SK-N-SH treated with all-trans-retinoic acid at 6 μM for 48 hours (cell line): ENCODE measurements around the gene PADI3.
A peak's percentile ranks its signal among the peaks of the same experiment; 100 is the strongest.

Source experiments
- ATAC-seq: fragments of 200-7000 bp; cut with Tn5 transposase; 3 replicates; pipeline ENCODE4 v1.9.1; 2020; ENCODE audit warnings: mild to moderate bottlenecking, moderate library complexity
- ARNTL ChIP-seq: fragments of 450-650 bp; formaldehyde crosslinking; IDR thresholded peaks from 2 replicates; pipeline ENCODE4 v1.5.0; 2020; ENCODE audit warnings: low read depth, mild to moderate bottlenecking, moderate library complexity, borderline replicate concordance
- BACH2 ChIP-seq: fragments of 250-450 bp; sonication (Bioruptor Pico); IDR thresholded peaks from 2 replicates; pipeline ENCODE4 v1.9.0; 2021; ENCODE audit warnings: mild to moderate bottlenecking, borderline replicate concordance
- CREB5 ChIP-seq: fragments of 250-450 bp; sonication (Bioruptor Pico); IDR thresholded peaks from 2 replicates; pipeline ENCODE4 v1.5.1; 2020; ENCODE audit warnings: low read depth, mild to moderate bottlenecking, moderate library complexity
- CSDC2 ChIP-seq: fragments of 250-450 bp; sonication (Bioruptor Pico); IDR thresholded peaks from 2 replicates; pipeline ENCODE4 v1.5.0; 2020; ENCODE audit warnings: mild to moderate bottlenecking, moderate library complexity
- CSRNP3 ChIP-seq: fragments of 250-450 bp; sonication (Bioruptor Pico); IDR thresholded peaks from 2 replicates; pipeline ENCODE4 v1.5.1; 2021; ENCODE audit warnings: mild to moderate bottlenecking, moderate library complexity
- ESRRG ChIP-seq: fragments of 250-450 bp; sonication (Bioruptor Pico); IDR thresholded peaks from 2 replicates; pipeline ENCODE4 v1.6.1; 2021; ENCODE audit warnings: mild to moderate bottlenecking
- GLIS3 ChIP-seq: fragments of 250-450 bp; sonication (Bioruptor Pico); IDR thresholded peaks from 2 replicates; pipeline ENCODE4 v1.5.0; 2020; ENCODE audit warnings: mild to moderate bottlenecking, moderate library complexity
- ISL1 ChIP-seq: fragments of 250-450 bp; sonication (Bioruptor Pico); IDR thresholded peaks from 2 replicates; pipeline ENCODE4 v2.1.2; 2022; ENCODE audit warnings: mild to moderate bottlenecking, moderate library complexity
- OSR1 ChIP-seq: fragments of 250-450 bp; sonication (Bioruptor Pico); IDR thresholded peaks from 2 replicates; pipeline ENCODE4 v1.8.0; 2022; ENCODE audit warnings: moderate library complexity, mild to moderate bottlenecking, inconsistent platforms
- PATZ1 ChIP-seq: fragments of 250-450 bp; sonication (Bioruptor Pico); IDR thresholded peaks from 2 replicates; pipeline ENCODE4 v1.8.0; 2020; ENCODE audit warnings: mild to moderate bottlenecking, moderate library complexity, borderline replicate concordance
- POU6F1 ChIP-seq: fragments of 250-450 bp; sonication (Bioruptor Pico); IDR thresholded peaks from 2 replicates; pipeline ENCODE4 v1.8.0; 2021; ENCODE audit warnings: low read depth, mild to moderate bottlenecking, moderate library complexity, borderline replicate concordance
- PPARA ChIP-seq: fragments of 250-450 bp; sonication (Bioruptor Pico); IDR thresholded peaks from 2 replicates; pipeline ENCODE4 v1.5.0; 2020; ENCODE audit warnings: mild to moderate bottlenecking, borderline replicate concordance
- RARB ChIP-seq: fragments of 250-450 bp; sonication (Bioruptor Pico); IDR thresholded peaks from 2 replicates; pipeline ENCODE4 v1.8.0; 2021; ENCODE audit warnings: mild to moderate bottlenecking, moderate library complexity
- SNAI2 ChIP-seq: fragments of 250-450 bp; sonication (Bioruptor Pico); IDR thresholded peaks from 2 replicates; pipeline ENCODE4 v1.5.0; 2020; ENCODE audit warnings: mild to moderate bottlenecking, moderate library complexity
- TCF4 ChIP-seq: fragments of 250-450 bp; sonication (Bioruptor Pico); IDR thresholded peaks from 2 replicates; pipeline ENCODE4 v1.8.0; 2021; ENCODE audit warnings: mild to moderate bottlenecking, moderate library complexity, borderline replicate concordance
- TOX ChIP-seq: fragments of 250-450 bp; sonication (Bioruptor Pico); IDR thresholded peaks from 2 replicates; pipeline ENCODE4 v1.8.0; 2021; ENCODE audit warnings: mild to moderate bottlenecking, moderate library complexity, borderline replicate concordance
- TSHZ2 ChIP-seq: fragments of 250-450 bp; sonication (Bioruptor Pico); IDR thresholded peaks from 2 replicates; pipeline ENCODE4 v1.5.0; 2020; ENCODE audit warnings: mild to moderate bottlenecking, moderate library complexity
- ZC3H10 ChIP-seq: fragments of 250-450 bp; sonication (Bioruptor Pico); IDR thresholded peaks from 2 replicates; pipeline ENCODE4 v1.5.1; 2021; ENCODE audit warnings: mild to moderate bottlenecking, moderate library complexity
- ZFP3 ChIP-seq: fragments of 250-450 bp; sonication (Bioruptor Pico); IDR thresholded peaks from 2 replicates; pipeline ENCODE4 v1.5.0; 2020; ENCODE audit warnings: mild to moderate bottlenecking, moderate library complexity
- ZFP30 ChIP-seq: fragments of 450-650 bp; formaldehyde crosslinking; IDR thresholded peaks from 2 replicates; pipeline ENCODE4 v1.5.0; 2022; ENCODE audit warnings: mild to moderate bottlenecking, moderate library complexity
- ZNF565 ChIP-seq: fragments of 450-650 bp; formaldehyde crosslinking; conservative IDR thresholded peaks from 2 replicates; pipeline ENCODE4 v1.5.0; 2020; ENCODE audit warnings: low read depth, mild to moderate bottlenecking, moderate library complexity
- ZNF70 ChIP-seq: fragments of 450-650 bp; formaldehyde crosslinking; IDR thresholded peaks from 2 replicates; pipeline ENCODE4 v1.5.0; 2020; ENCODE audit warnings: mild to moderate bottlenecking, moderate library complexity
- ZNF8 ChIP-seq: fragments of 450-650 bp; formaldehyde crosslinking; IDR thresholded peaks from 2 replicates; pipeline ENCODE4 v1.5.0; 2020; ENCODE audit warnings: mild to moderate bottlenecking, moderate library complexity

PADI3 gene

GRCh38 chr1:17286646-17287045, 37.7 kb downstream of the PADI3 start:
- TF ChIP-seq BACH2 (CRISPR knock-in tag) (no peak), CSRNP3 (CRISPR knock-in tag) (no peak), TCF4 (CRISPR knock-in tag) (no peak), TSHZ2 (no peak), CSDC2 (no peak), ESRRG (CRISPR knock-in tag) (no peak), ARNTL (CRISPR knock-in tag) (no peak), PPARA (no peak), ZNF565 (CRISPR knock-in tag) (no peak), ZNF8 (CRISPR knock-in tag) (no peak), SNAI2 (CRISPR knock-in tag) (no peak), GLIS3 (CRISPR knock-in tag) (no peak), PATZ1 (CRISPR knock-in tag) (no peak)
- ATAC-seq = no peak

- peak; percentile 46; the same call in 2 of the 3 replicates for ATAC-seq
- TF ChIP-seq TOX (no peak), ZNF565 (CRISPR knock-in tag) (no peak)
- TF ChIP-seq, all 23 proteins: peak for 0
These were observed 38.4 kb downstream of the PADI3 start for GRCh38 chr1:17287130-17287776.

- no peak for TF ChIP-seq RARB (CRISPR knock-in tag)
- no peak for TF ChIP-seq ZFP3
- TF ChIP-seq GLIS3 (CRISPR knock-in tag) = no peak
- TF ChIP-seq POU6F1 (CRISPR knock-in tag) = no peak
- no peak for TF ChIP-seq OSR1 (CRISPR knock-in tag)
- no peak for TF ChIP-seq CREB5 (CRISPR knock-in tag)
- no peak for TF ChIP-seq ZFP30 (CRISPR knock-in tag)
- no peak for TF ChIP-seq CSDC2
- no peak for TF ChIP-seq ZNF70
- no peak for TF ChIP-seq CSRNP3 (CRISPR knock-in tag)
- TF ChIP-seq TOX = no peak
- no peak for TF ChIP-seq ISL1
- TF ChIP-seq ZC3H10 (CRISPR knock-in tag) = no peak
- no peak; the same call in 2 of the 3 replicates for ATAC-seq
These were observed 40.8 kb downstream of the PADI3 start for GRCh38 chr1:17289721-17290120.
